ENCODE data around the gene INIP. TPM values are rescaled to one million over a fixed set of nuclear protein-coding genes. Genes with fewer than 3 reads are reported as not detected.

INIP gene
- total and polyA plus RNA-seq, 9 of the 15 experiments (the other 6 are each of a cell fraction or from before 2014, with no cell fraction given), result 11.9 to 87.9 (median 37.3) TPM

- TF ChIP-seq NELFE (IDR thresholded peaks at IDR 0.05; ENCODE audit: insufficient read depth, insufficient read length) (no peak), SP2 (IDR thresholded peaks at IDR 0.05; ENCODE audit: extremely low read depth, low read depth, low read length, poor library complexity, severe bottlenecking) (no peak), HDAC2 (IDR thresholded peaks at IDR 0.05) (peak; percentile 70; the same call in 1 of the 2 replicates), MTF1 (CRISPR knock-in tag; IDR thresholded peaks at IDR 0.05; ENCODE audit: borderline replicate concordance) (no peak), DACH1 (IDR thresholded peaks at IDR 0.05; ENCODE audit: partially characterized antibody) (no peak), CCNT2 (IDR thresholded peaks at IDR 0.05; ENCODE audit: borderline replicate concordance, extremely low read depth, insufficient read length, low read depth, low read length) (peak; percentile 78), NBN (IDR thresholded peaks at IDR 0.05; ENCODE audit: low read depth) (peak; percentile 84), DNMT1 (IDR thresholded peaks at IDR 0.05) (no peak), MTA2 (IDR thresholded peaks at IDR 0.05; ENCODE audit: low read depth) (no peak), SFPQ (IDR thresholded peaks at IDR 0.05; ENCODE audit: low read depth, low read length) (no peak), NRF1 (conservative IDR thresholded peaks at IDR 0.05 in 1 of 2, IDR thresholded peaks at IDR 0.05 in 1 of 2) (peak; percentile 66 to 75), HDGF (IDR thresholded peaks at IDR 0.05) (no peak), RHOXF2B (CRISPR knock-in tag; conservative IDR thresholded peaks at IDR 0.05) (no peak), GABPA (tag; conservative IDR thresholded peaks at IDR 0.05; ENCODE audit: low read depth) (peak; percentile 91), ZNF124 (CRISPR knock-in tag; IDR thresholded peaks at IDR 0.05) (no peak), SAP30 (IDR thresholded peaks at IDR 0.05; ENCODE audit: borderline replicate concordance, insufficient read depth, low read depth, low read length, poor library complexity, severe bottlenecking) (peak; percentile 50), ZNF696 (CRISPR knock-in tag; conservative IDR thresholded peaks at IDR 0.05) (no peak), ZFP30 (CRISPR knock-in tag; IDR thresholded peaks at IDR 0.05; ENCODE audit: borderline replicate concordance) (no peak), BACH1 (tag; IDR thresholded peaks at IDR 0.05) (no peak), CXXC5 (CRISPR knock-in tag; IDR thresholded peaks at IDR 0.05) (peak; percentile 84), NFRKB (IDR thresholded peaks at IDR 0.05; ENCODE audit: low read depth) (peak; percentile 75)
- TF ChIP-seq, protein P1, sequence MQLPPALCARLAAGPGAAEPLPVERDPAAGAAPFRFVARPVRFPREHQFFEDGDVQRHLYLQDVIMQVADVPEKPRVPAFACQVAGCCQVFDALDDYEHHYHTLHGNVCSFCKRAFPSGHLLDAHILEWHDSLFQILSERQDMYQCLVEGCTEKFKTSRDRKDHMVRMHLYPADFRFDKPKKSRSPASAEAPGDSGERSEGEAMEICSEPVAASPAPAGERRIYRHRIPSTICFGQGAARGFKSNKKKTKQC (CRISPR knock-in tag; IDR thresholded peaks at IDR 0.05), result 0 out of 2 replicates have a peak, but pooled peaks have one; percentile 31
- TF ChIP-seq, protein P2, sequence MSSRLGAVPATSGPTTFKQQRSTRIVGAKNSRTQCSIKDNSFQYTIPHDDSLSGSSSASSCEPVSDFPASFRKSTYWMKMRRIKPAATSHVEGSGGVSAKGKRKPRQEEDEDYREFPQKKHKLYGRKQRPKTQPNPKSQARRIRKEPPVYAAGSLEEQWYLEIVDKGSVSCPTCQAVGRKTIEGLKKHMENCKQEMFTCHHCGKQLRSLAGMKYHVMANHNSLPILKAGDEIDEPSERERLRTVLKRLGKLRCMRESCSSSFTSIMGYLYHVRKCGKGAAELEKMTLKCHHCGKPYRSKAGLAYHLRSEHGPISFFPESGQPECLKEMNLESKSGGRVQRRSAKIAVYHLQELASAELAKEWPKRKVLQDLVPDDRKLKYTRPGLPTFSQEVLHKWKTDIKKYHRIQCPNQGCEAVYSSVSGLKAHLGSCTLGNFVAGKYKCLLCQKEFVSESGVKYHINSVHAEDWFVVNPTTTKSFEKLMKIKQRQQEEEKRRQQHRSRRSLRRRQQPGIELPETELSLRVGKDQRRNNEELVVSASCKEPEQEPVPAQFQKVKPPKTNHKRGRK (tag; IDR thresholded peaks at IDR 0.05), result no peak
- TF ChIP-seq, protein P3, sequence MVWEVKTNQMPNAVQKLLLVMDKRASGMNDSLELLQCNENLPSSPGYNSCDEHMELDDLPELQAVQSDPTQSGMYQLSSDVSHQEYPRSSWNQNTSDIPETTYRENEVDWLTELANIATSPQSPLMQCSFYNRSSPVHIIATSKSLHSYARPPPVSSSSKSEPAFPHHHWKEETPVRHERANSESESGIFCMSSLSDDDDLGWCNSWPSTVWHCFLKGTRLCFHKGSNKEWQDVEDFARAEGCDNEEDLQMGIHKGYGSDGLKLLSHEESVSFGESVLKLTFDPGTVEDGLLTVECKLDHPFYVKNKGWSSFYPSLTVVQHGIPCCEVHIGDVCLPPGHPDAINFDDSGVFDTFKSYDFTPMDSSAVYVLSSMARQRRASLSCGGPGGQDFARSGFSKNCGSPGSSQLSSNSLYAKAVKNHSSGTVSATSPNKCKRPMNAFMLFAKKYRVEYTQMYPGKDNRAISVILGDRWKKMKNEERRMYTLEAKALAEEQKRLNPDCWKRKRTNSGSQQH (CRISPR knock-in tag; IDR thresholded peaks at IDR 0.05), result no peak
Measured at GRCh38 chr9:112750016-112750763, 32.3 kb upstream of the INIP start, which contains the start of gene SNX30 (continued).
